ENCODE data around the gene HHIPL1. TPM values are rescaled to one million over a fixed set of nuclear protein-coding genes. Genes with fewer than 3 reads are reported as not detected.

HHIPL1 gene
- total and polyA plus RNA-seq, 2 donors (not counting 3 experiments of a cell fraction or from before 2014, with no cell fraction given) = 1.3 to 2.1 TPM

- Histone ChIP-seq H3K4me3 (replicated peaks in 1 of 3; ENCODE audit: insufficient read depth in 1 of 3, low read depth in 1 of 3, low read length in 3 of 3) (no peak overlapping the region), H3K79me2 (ENCODE audit: control insufficient read depth, insufficient read depth, low read length) (no peaks in the 10 kb centered on the region), H3K36me3 (ENCODE audit: control insufficient read depth in 2 of 2, extremely low read depth in 1 of 2, insufficient read depth in 2 of 2, low read length in 2 of 2) (no peaks in the 10 kb centered on the region), H3K27ac (ENCODE audit: insufficient read depth, low read depth, low read length) (no peak overlapping the region), H3K4me1 (ENCODE audit: control insufficient read depth, extremely low read depth, insufficient read depth, low read length) (no peaks in the 10 kb centered on the region), H4K20me1 (replicated peaks; ENCODE audit: control insufficient read depth, extremely low read depth, insufficient read depth, low read length) (no peaks in the 10 kb centered on the region), H3K9me3 (replicated peaks; ENCODE audit: control insufficient read depth, insufficient read depth, low read length) (no peaks in the 10 kb centered on the region), H2AFZ (ENCODE audit: low read depth, low read length) (no peak overlapping the region), H3K9ac (replicated peaks; ENCODE audit: extremely low read depth, insufficient read depth, low read length) (no peak overlapping the region), H3K9me1 (replicated peaks; ENCODE audit: control insufficient read depth, extremely low read depth, insufficient read depth, low read length) (no peaks in the 10 kb centered on the region), H3K4me2 (ENCODE audit: insufficient read depth, low read length) (no peak overlapping the region), H3K27me3 (ENCODE audit: control insufficient read depth in 2 of 2, insufficient read depth in 2 of 2, low read length in 2 of 2) (peaks cover 10 to 15% of the 10 kb centered on the region in 2 experiments)
- CTCF ChIA-PET = interaction anchor here (0.9 kb wide), 1 partner anchor 240 kb away, joined by 3 read pairs; no protein-coding TSS in a partner anchor
- intact Hi-C loops (cut with micrococcal nuclease) (no loop called here), dilution Hi-C loops (cut with MboI; ENCODE audit: extremely low pct_ligation_motif_present, low sequenced_read_pairs) (no loop called here)
- no peak for FAIRE-seq
- TF ChIP-seq CTCF (IDR thresholded peaks at IDR 0.05; ENCODE audit: extremely low read depth in 1 of 2, insufficient read depth in 1 of 2, low read depth in 1 of 2, low read length in 2 of 2) (no peak), MYC (IDR thresholded peaks at IDR 0.05; ENCODE audit: low read depth, low read length) (no peak), MAX (IDR thresholded peaks at IDR 0.05; ENCODE audit: insufficient read depth, insufficient read length) (no peak), EZH2 (IDR thresholded peaks at IDR 0.05; ENCODE audit: borderline replicate concordance, low read depth, low read length, severe bottlenecking) (no peak), GATA2 (IDR thresholded peaks at IDR 0.05; ENCODE audit: insufficient read depth, insufficient read length, low read depth, low read length) (no peak), FOS (IDR thresholded peaks at IDR 0.05; ENCODE audit: borderline replicate concordance, insufficient read depth, low read length) (no peak), POLR2AphosphoS5 (IDR thresholded peaks at IDR 0.05; ENCODE audit: insufficient read depth, low read depth, low read length) (no peak), POLR2A (IDR thresholded peaks at IDR 0.05; ENCODE audit: low read depth, low read length) (no peak), JUN (IDR thresholded peaks at IDR 0.05; ENCODE audit: borderline replicate concordance, insufficient read depth, insufficient read length, low read depth) (no peak)
- POLR2A ChIA-PET = no interaction called here
- no TSS peak for BruUV-seq (replicated peaks)
- DNase-seq (ENCODE audit: low read depth, low spot score) = no peak
These were observed 27.8 kb downstream of the HHIPL1 start for GRCh38 chr14:99672506-99673304.

Data from endothelial cell of umbilical vein (primary cell).